Bronchial epithelial cell (primary cell): ENCODE results near the gene ABCC1. TPM values are rescaled to one million over a fixed set of nuclear protein-coding genes. Genes with fewer than 3 reads are reported as not detected.
"Not testable (repeated sequence)": the region's sequence is repeated elsewhere in the genome, so short reads cannot be mapped to it uniquely, and the experiment has no call there.

Experiments
- DNase-seq: peaks from one replicate; pipeline ENCODE4 v3.0.0-alpha.2; 2010; ENCODE audit warnings: low read depth
- FAIRE-seq: peaks from 2 replicates; lab custom pipeline; 2011; peaks lifted over from hg19 to GRCh38; lab: Jason Lieb, UNC
- H3K27me3 ChIP-seq: 2 replicates; pipeline ENCODE4 v1.5.1; 2011; ENCODE audit warnings: low read length; ENCODE audit not compliant: control insufficient read depth, insufficient read depth
- H3K36me3 ChIP-seq: 2 replicates; pipeline ENCODE4 v1.5.1; 2011; ENCODE audit warnings: low read length; ENCODE audit not compliant: control insufficient read depth, insufficient read depth
- H3K4me3 ChIP-seq: 2 replicates; pipeline ENCODE4 v1.5.1; 2011; ENCODE audit warnings: mild to moderate bottlenecking, low read depth, low read length, control low read depth
- CTCF ChIP-seq: IDR thresholded peaks from 2 replicates; pipeline ENCODE4 v1.5.1; 2011; ENCODE audit warnings: mild to moderate bottlenecking, moderate library complexity, low read length, control low read depth, inconsistent platforms; ENCODE audit not compliant: insufficient read depth, severe bottlenecking
- total RNA-seq: library from RNA; depleted of rRNA; stranded (reverse); fragments of >200 nt; gene quantifications from 2 replicates; pipeline ENCODE4 v1.2.1, GENCODE V29; 2014

ABCC1 gene
- total RNA-seq, 1 donor from 2014 or later, result 31.3 TPM

- no peaks in the 10 kb centered on the region for H3K27me3 ChIP-seq
- H3K36me3 ChIP-seq, result no peaks in the 10 kb centered on the region
- no peak overlapping the region for H3K4me3 ChIP-seq
- FAIRE-seq (no peak), DNase-seq (no peak)
- TF ChIP-seq CTCF, result no peak
Measured at GRCh38 chr16:16176328-16176727, 226.9 kb downstream of the ABCC1 start.

- Histone ChIP-seq H3K4me3 (no peak overlapping the region), H3K36me3 (no peaks in the 10 kb centered on the region), H3K27me3 (no peaks in the 10 kb centered on the region)
- no peak for TF ChIP-seq CTCF
- no peak for FAIRE-seq
- DNase-seq, result no peak
Measured at GRCh38 chr16:16178455-16179162, 229.2 kb downstream of the ABCC1 start.

DNA sequence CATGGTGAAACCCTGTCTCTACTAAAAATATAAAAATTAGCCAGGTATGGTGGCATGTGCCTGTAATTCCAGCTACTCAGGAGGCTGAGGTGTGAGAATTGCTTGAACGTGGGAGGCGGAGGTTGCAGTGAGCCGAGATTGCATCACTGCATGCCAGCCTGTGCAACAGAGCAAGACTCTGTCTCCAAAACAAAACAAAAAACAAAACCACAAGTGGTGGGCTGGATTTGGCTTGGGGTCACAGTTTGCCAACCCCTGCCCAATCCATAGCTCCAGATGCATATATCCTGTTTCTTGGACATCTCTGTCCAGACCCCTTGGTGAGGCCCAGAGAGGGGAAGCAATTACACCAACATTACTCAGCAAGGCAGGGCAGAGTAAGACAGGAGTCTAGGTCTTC lies 232.3 kb downstream of the ABCC1 start:
- H3K36me3 ChIP-seq, DNase-seq, H3K27me3 ChIP-seq, FAIRE-seq, H3K4me3 ChIP-seq: not testable (repeated sequence)

DNA sequence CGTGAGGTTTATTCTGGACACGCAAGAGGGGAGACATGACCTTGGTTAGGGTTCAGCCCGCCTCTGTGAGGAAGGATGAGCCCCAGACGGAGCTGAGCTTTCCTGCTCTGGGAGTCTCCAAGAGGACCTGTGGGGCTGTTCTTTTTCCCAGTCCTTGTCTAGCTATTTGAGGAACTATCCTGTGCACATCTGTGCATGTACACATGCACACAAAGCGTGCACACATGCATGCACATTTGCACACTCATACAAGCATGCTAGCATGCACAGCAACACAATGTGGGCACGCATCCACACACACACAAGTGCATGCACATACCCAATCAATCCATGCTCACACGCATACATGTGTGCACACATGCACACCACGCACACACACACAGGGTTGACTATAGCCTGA lies 233.5 kb downstream of the ABCC1 start:
- Histone ChIP-seq H3K36me3 (no peaks in the 10 kb centered on the region), H3K4me3 (no peak overlapping the region), H3K27me3 (no peaks in the 10 kb centered on the region)
- TF ChIP-seq CTCF, result no peak
- FAIRE-seq (peak; percentile 77), DNase-seq (no peak)

- FAIRE-seq (no peak), DNase-seq (no peak)
- Histone ChIP-seq H3K4me3 (no peak overlapping the region), H3K36me3 (no peaks in the 10 kb centered on the region), H3K27me3 (no peaks in the 10 kb centered on the region)
- peak; percentile 28 for TF ChIP-seq CTCF
Measured at GRCh38 chr16:16183562-16183961, 234.1 kb downstream of the ABCC1 start.

- H3K36me3 ChIP-seq, result no peaks in the 10 kb centered on the region
- TF ChIP-seq CTCF, result no peak
- no peak for FAIRE-seq
Measured at GRCh38 chr16:16184594-16184993, 235.2 kb downstream of the ABCC1 start.

More at GRCh38 chr16:16184594-16184993, 235.2 kb downstream of the ABCC1 start:
- Histone ChIP-seq H3K4me3 (no peak overlapping the region), H3K27me3 (no peaks in the 10 kb centered on the region)
- no peak for DNase-seq
